ENCODE data around the gene CHID1. TPM values are rescaled to one million over a fixed set of nuclear protein-coding genes. Genes with fewer than 3 reads are reported as not detected.

CHID1 gene
- total RNA-seq, 1 donor from 2014 or later: 56.6 TPM

DNA sequence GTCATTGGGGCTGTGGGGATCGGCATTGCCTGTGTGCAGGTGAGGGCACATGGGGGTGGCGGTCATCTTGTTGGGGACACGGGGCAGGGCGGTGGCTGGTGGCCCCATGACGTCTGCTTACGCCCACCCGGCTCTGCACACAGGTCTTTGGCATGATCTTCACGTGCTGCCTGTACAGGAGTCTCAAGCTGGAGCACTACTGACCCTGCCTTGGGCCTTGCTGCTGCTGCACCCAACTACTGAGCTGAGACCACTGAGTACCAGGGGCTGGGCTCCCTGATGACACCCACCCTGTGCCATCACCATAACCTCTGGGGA, 72.7 kb downstream of the CHID1 start:
- H3F3A ChIP-seq (ENCODE audit: low read depth): peaks cover 22% of the 10 kb centered on the region
- H3K27ac ChIP-seq: no peak overlapping the region
- peaks cover 20% of the 10 kb centered on the region for H3K4me1 Mint-ChIP-seq
- H3K9me3 Mint-ChIP-seq: no peaks in the 10 kb centered on the region
- no peak overlapping the region for H3K27ac Mint-ChIP-seq
- H3K27me3 ChIP-seq: no peaks in the 10 kb centered on the region
- no peaks in the 10 kb centered on the region for H3K36me3 ChIP-seq
- peaks cover 7% of the 10 kb centered on the region for H3K4me1 ChIP-seq
- no peak overlapping the region for H3K4me2 ChIP-seq
- H2AFZ ChIP-seq (replicated peaks): no peak overlapping the region
- H3K4me3 ChIP-seq: no peak overlapping the region
- peaks cover 3% of the 10 kb centered on the region for H3K36me3 Mint-ChIP-seq
- no peak for DNase-seq (ENCODE audit: low spot score)
- H3K9me3 ChIP-seq (ENCODE audit: low read depth): no peaks in the 10 kb centered on the region
- H4K20me1 ChIP-seq (ENCODE audit: low read depth): peaks cover 69% of the 10 kb centered on the region
- H3K79me2 ChIP-seq (ENCODE audit: low read depth): peaks cover 23% of the 10 kb centered on the region
- H3K9ac ChIP-seq: no peak overlapping the region
- peaks cover 7% of the 10 kb centered on the region for H3K27me3 Mint-ChIP-seq (ENCODE audit: insufficient read depth, low read depth)
- H3K4me3 Mint-ChIP-seq: no peak overlapping the region
- TF ChIP-seq, protein P1, sequence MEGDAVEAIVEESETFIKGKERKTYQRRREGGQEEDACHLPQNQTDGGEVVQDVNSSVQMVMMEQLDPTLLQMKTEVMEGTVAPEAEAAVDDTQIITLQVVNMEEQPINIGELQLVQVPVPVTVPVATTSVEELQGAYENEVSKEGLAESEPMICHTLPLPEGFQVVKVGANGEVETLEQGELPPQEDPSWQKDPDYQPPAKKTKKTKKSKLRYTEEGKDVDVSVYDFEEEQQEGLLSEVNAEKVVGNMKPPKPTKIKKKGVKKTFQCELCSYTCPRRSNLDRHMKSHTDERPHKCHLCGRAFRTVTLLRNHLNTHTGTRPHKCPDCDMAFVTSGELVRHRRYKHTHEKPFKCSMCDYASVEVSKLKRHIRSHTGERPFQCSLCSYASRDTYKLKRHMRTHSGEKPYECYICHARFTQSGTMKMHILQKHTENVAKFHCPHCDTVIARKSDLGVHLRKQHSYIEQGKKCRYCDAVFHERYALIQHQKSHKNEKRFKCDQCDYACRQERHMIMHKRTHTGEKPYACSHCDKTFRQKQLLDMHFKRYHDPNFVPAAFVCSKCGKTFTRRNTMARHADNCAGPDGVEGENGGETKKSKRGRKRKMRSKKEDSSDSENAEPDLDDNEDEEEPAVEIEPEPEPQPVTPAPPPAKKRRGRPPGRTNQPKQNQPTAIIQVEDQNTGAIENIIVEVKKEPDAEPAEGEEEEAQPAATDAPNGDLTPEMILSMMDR (IDR thresholded peaks at IDR 0.05): no peak
- TF ChIP-seq EZH2phosphoT487 (IDR thresholded peaks at IDR 0.05) (no peak), EZH2 (IDR thresholded peaks at IDR 0.05) (no peak)

DNA sequence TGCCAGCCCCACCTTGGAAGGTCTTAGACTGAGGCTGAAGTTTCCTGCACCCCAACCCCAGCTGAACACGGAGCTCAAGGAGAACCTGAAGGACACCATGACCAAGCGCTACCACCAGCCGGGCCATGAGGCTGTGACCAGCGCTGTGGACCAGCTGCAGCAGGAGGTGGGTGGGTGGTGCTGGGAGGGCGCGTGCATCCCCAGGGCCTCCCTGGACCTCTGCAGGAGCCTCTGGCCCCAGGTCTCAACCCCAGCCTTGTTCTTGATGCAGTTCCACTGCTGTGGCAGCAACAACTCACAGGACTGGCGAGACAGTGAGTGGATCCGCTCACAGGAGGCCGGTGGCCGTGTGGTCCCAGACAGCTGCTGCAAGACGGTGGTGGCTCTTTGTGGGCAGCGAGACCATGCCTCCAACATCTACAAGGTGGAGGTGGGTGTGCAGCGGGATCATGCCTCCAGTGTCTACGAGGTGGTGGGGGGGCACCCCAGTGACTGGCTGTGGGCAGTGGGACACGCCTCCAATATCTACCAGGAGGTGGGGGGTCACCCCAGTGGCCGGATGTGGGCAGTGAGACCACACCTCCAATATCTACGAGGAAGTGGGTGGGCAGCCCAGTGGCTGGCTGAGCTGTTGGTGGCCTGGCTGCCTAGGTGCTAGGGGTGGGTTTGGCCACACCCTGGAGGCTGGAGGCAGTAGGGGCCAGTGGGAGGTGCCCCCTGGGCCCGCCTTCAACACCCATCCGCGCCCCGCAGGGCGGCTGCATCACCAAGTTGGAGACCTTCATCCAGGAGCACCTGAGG, 73.2 kb downstream of the CHID1 start:
- no peak for DNase-seq (ENCODE audit: low spot score)
- Histone ChIP-seq H3K4me3 (no peak overlapping the region), H3K79me2 (ENCODE audit: low read depth) (peaks cover 23% of the 10 kb centered on the region), H3K27me3 (peaks cover 1% of the 10 kb centered on the region), H3K9me3 (ENCODE audit: low read depth) (no peaks in the 10 kb centered on the region), H3K4me1 (peaks cover 9% of the 10 kb centered on the region), H2AFZ (replicated peaks) (no peak overlapping the region), H3K9ac (no peak overlapping the region), H3F3A (ENCODE audit: low read depth) (peaks cover 22% of the 10 kb centered on the region), H4K20me1 (ENCODE audit: low read depth) (peaks cover 69% of the 10 kb centered on the region), H3K27ac (no peak overlapping the region), H3K36me3 (no peaks in the 10 kb centered on the region), H3K4me2 (no peak overlapping the region)
- peaks cover 7% of the 10 kb centered on the region for H3K27me3 Mint-ChIP-seq (ENCODE audit: insufficient read depth, low read depth)
- peaks cover 3% of the 10 kb centered on the region for H3K36me3 Mint-ChIP-seq
- no peaks in the 10 kb centered on the region for H3K9me3 Mint-ChIP-seq
- H3K27ac Mint-ChIP-seq: no peak overlapping the region
- H3K4me3 Mint-ChIP-seq: no peak overlapping the region
- H3K4me1 Mint-ChIP-seq: peaks cover 21% of the 10 kb centered on the region
- TF ChIP-seq, protein P1 (IDR thresholded peaks at IDR 0.05): no peak
- TF ChIP-seq EZH2phosphoT487 (IDR thresholded peaks at IDR 0.05): no peak
- TF ChIP-seq EZH2 (IDR thresholded peaks at IDR 0.05): no peak

DNA sequence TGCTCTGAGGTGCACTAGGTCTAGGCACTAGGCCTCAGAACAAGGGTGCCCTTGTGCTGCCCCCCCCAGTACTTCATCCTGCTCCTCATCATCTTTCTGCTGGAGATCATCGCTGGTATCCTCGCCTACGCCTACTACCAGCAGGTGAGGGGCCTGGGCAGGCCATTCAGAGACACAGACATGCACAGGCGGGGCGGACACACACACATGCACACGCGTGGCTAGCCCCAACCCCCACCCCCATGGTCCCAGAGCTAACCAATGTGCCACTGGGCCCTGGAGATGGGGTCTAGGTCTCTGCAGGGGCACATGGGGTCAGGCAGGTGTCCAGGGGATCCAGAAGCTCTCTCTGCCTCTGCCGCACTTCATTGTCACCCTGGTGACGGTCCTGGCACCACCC, 73.9 kb downstream of the CHID1 start:
- Mint-ChIP-seq H3K36me3 (peaks cover 3% of the 10 kb centered on the region), H3K4me3 (no peak overlapping the region), H3K4me1 (peaks cover 26% of the 10 kb centered on the region), H3K27ac (no peak overlapping the region), H3K9me3 (no peaks in the 10 kb centered on the region), H3K27me3 (ENCODE audit: insufficient read depth, low read depth) (peaks cover 11% of the 10 kb centered on the region)
- no peak for DNase-seq (ENCODE audit: low spot score)
- Histone ChIP-seq H3K4me1 (peaks cover 14% of the 10 kb centered on the region), H3F3A (ENCODE audit: low read depth) (peaks cover 29% of the 10 kb centered on the region), H3K27me3 (peaks cover 8% of the 10 kb centered on the region), H3K4me2 (no peak overlapping the region), H3K27ac (no peak overlapping the region), H3K4me3 (no peak overlapping the region), H2AFZ (replicated peaks) (no peak overlapping the region), H4K20me1 (ENCODE audit: low read depth) (peaks cover 68% of the 10 kb centered on the region), H3K36me3 (no peaks in the 10 kb centered on the region), H3K9me3 (ENCODE audit: low read depth) (no peaks in the 10 kb centered on the region), H3K9ac (no peak overlapping the region), H3K79me2 (ENCODE audit: low read depth) (peaks cover 17% of the 10 kb centered on the region)
- TF ChIP-seq EZH2phosphoT487 (IDR thresholded peaks at IDR 0.05) (no peak), EZH2 (IDR thresholded peaks at IDR 0.05) (no peak)
- TF ChIP-seq, protein P1 (IDR thresholded peaks at IDR 0.05): no peak
